ENCODE results near the gene AKAP6. TPM values are rescaled to one million over a fixed set of nuclear protein-coding genes. Genes with fewer than 3 reads are reported as not detected.

AKAP6 gene
- total RNA-seq, 1 donor from 2014 or later: 1.3 TPM

- TF ChIP-seq CTCF (IDR thresholded peaks at IDR 0.05; ENCODE audit: insufficient read depth, low read length, poor library complexity, severe bottlenecking): no peak
- Histone ChIP-seq H3K4me3 (ENCODE audit: low read depth, low read length) (no peak overlapping the region), H3K27me3 (ENCODE audit: control insufficient read depth, insufficient read depth, low read length) (no peaks in the 10 kb centered on the region), H3K36me3 (ENCODE audit: control insufficient read depth, insufficient read depth, low read length) (no peaks in the 10 kb centered on the region)
- DNase-seq (ENCODE audit: low read depth): no peak
These were observed 17.1 kb upstream of the AKAP6 start for GRCh38 chr14:32312010-32312331.

GRCh38 chr14:32313844-32314376, 15.2 kb upstream of the AKAP6 start:
- Histone ChIP-seq H3K36me3 (ENCODE audit: control insufficient read depth, insufficient read depth, low read length) (no peaks in the 10 kb centered on the region), H3K4me3 (ENCODE audit: low read depth, low read length) (no peak overlapping the region), H3K27me3 (ENCODE audit: control insufficient read depth, insufficient read depth, low read length) (no peaks in the 10 kb centered on the region)
- no peak for TF ChIP-seq CTCF (IDR thresholded peaks at IDR 0.05; ENCODE audit: insufficient read depth, low read length, poor library complexity, severe bottlenecking)
- no peak for DNase-seq (ENCODE audit: low read depth)

GRCh38 chr14:32318087-32318795, 10.9 kb upstream of the AKAP6 start:
- no peak for DNase-seq (ENCODE audit: low read depth)
- H3K36me3 ChIP-seq (ENCODE audit: control insufficient read depth, insufficient read depth, low read length): no peaks in the 10 kb centered on the region
- no peak for TF ChIP-seq CTCF (IDR thresholded peaks at IDR 0.05; ENCODE audit: insufficient read depth, low read length, poor library complexity, severe bottlenecking)

DNA sequence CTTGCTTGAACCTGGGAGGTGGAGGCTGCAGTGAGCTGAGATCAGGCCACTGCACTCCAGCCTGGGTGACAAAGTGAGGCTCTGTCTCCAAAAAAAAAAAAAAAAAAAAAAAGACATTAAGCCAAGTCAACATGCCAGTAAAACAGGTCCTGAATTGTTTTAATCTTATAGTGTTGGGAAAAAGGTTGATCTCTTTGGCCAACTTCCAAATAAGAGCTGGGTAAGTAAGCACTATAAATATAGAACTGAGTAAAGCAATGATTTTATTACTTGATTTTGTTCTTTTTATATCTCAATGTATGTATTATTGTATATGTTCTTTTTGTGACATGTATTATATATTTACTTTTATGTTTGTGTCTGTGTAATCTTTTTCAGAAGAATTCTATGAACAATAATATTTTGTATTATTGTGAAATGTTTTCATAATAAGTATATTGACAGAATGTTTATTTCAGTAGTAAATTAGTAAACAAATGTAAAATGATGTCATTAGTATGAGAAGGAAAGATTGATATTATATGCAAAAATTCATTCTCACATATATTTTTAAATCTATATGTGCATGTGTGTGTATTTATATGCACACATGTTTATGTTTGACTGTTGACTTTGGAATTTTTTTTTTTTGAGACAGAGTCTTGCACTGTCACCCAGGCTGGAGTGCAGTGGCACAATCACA, 9.6 kb upstream of the AKAP6 start:
- Histone ChIP-seq H3K4me3 (ENCODE audit: low read depth, low read length) (no peak overlapping the region), H3K27me3 (ENCODE audit: control insufficient read depth, insufficient read depth, low read length) (no peaks in the 10 kb centered on the region), H3K36me3 (ENCODE audit: control insufficient read depth, insufficient read depth, low read length) (no peaks in the 10 kb centered on the region)
- no peak for TF ChIP-seq CTCF (IDR thresholded peaks at IDR 0.05; ENCODE audit: insufficient read depth, low read length, poor library complexity, severe bottlenecking)
- no peak for DNase-seq (ENCODE audit: low read depth)

More at GRCh38 chr14:32318087-32318795, 10.9 kb upstream of the AKAP6 start:
- H3K4me3 ChIP-seq (ENCODE audit: low read depth, low read length): no peak overlapping the region
- no peaks in the 10 kb centered on the region for H3K27me3 ChIP-seq (ENCODE audit: control insufficient read depth, insufficient read depth, low read length)

GRCh38 chr14:32324601-32325000, 4.5 kb upstream of the AKAP6 start:
- Histone ChIP-seq H3K36me3 (ENCODE audit: control insufficient read depth, insufficient read depth, low read length) (no peaks in the 10 kb centered on the region), H3K4me3 (ENCODE audit: low read depth, low read length) (no peak overlapping the region), H3K27me3 (ENCODE audit: control insufficient read depth, insufficient read depth, low read length) (no peaks in the 10 kb centered on the region)
- TF ChIP-seq CTCF (IDR thresholded peaks at IDR 0.05; ENCODE audit: insufficient read depth, low read length, poor library complexity, severe bottlenecking): no peak
- DNase-seq (ENCODE audit: low read depth): no peak

All from kidney epithelial cell (primary cell).